ENCODE measurements around the gene EEFSEC. TPM values are rescaled to one million over a fixed set of nuclear protein-coding genes. Genes with fewer than 3 reads are reported as not detected.

EEFSEC gene
- total and polyA plus RNA-seq, 2 experiments from 2014 or later = 10.1 to 16.2 TPM

DNA sequence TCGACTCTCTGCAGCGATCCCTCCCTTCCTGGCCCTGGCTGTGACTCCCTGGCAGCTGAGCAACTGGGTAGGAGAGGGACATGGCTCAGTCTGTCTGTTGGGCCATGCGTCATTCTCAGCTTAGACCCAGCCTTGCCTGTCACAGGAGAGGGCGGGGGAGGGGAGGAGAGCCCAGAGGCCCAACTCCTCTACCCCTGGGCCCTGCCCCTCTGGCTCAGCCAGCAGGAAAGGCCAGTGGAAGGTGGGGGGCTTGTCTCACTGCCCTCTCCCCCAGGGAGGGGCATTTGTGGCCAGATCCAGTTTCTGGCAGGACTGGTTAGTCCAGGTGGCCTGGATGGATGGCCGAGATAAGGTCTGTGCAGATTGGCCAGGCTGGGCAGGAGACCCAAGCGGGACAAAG, 281.8 kb downstream of the EEFSEC start:
- TF ChIP-seq NANOG (IDR thresholded peaks at IDR 0.05; ENCODE audit: borderline replicate concordance) = no peak
- TF ChIP-seq ZNF114 (CRISPR knock-in tag; IDR thresholded peaks at IDR 0.05) = no peak
- no peak for TF ChIP-seq STAT1 (IDR thresholded peaks at IDR 0.05; ENCODE audit: unreplicated experiment)
- TF ChIP-seq, protein P1, sequence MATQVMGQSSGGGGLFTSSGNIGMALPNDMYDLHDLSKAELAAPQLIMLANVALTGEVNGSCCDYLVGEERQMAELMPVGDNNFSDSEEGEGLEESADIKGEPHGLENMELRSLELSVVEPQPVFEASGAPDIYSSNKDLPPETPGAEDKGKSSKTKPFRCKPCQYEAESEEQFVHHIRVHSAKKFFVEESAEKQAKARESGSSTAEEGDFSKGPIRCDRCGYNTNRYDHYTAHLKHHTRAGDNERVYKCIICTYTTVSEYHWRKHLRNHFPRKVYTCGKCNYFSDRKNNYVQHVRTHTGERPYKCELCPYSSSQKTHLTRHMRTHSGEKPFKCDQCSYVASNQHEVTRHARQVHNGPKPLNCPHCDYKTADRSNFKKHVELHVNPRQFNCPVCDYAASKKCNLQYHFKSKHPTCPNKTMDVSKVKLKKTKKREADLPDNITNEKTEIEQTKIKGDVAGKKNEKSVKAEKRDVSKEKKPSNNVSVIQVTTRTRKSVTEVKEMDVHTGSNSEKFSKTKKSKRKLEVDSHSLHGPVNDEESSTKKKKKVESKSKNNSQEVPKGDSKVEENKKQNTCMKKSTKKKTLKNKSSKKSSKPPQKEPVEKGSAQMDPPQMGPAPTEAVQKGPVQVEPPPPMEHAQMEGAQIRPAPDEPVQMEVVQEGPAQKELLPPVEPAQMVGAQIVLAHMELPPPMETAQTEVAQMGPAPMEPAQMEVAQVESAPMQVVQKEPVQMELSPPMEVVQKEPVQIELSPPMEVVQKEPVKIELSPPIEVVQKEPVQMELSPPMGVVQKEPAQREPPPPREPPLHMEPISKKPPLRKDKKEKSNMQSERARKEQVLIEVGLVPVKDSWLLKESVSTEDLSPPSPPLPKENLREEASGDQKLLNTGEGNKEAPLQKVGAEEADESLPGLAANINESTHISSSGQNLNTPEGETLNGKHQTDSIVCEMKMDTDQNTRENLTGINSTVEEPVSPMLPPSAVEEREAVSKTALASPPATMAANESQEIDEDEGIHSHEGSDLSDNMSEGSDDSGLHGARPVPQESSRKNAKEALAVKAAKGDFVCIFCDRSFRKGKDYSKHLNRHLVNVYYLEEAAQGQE (IDR thresholded peaks at IDR 0.05; ENCODE audit: unreplicated experiment) = no peak
- TF ChIP-seq, protein P2, sequence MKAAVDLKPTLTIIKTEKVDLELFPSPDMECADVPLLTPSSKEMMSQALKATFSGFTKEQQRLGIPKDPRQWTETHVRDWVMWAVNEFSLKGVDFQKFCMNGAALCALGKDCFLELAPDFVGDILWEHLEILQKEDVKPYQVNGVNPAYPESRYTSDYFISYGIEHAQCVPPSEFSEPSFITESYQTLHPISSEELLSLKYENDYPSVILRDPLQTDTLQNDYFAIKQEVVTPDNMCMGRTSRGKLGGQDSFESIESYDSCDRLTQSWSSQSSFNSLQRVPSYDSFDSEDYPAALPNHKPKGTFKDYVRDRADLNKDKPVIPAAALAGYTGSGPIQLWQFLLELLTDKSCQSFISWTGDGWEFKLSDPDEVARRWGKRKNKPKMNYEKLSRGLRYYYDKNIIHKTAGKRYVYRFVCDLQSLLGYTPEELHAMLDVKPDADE (IDR thresholded peaks at IDR 0.05) = no peak
- TF ChIP-seq ZNF331 (CRISPR knock-in tag; IDR thresholded peaks at IDR 0.05; ENCODE audit: low read depth) = no peak
- TF ChIP-seq CREB1 (CRISPR knock-in tag; IDR thresholded peaks at IDR 0.05; ENCODE audit: low read depth) = no peak
- no peak for TF ChIP-seq JUNB (IDR thresholded peaks at IDR 0.05; ENCODE audit: unreplicated experiment)
- Mint-ChIP-seq H3K36me3 (ENCODE audit: low read depth) (no peaks in the 10 kb centered on the region; the same call in 2 of the 3 replicates), H3K4me3 (no peak overlapping the region), H3K9me3 (no peaks in the 10 kb centered on the region), H3K4me1 (peaks cover 46% of the 10 kb centered on the region), H3K27me3 (ENCODE audit: insufficient read depth, low read depth, poor library complexity) (peaks cover 53% of the 10 kb centered on the region), H3K27ac (no peak overlapping the region)
- peak; percentile 40 for DNase-seq (ENCODE audit: low spot score)
- peak; percentile 2; the same call in 1 of the 3 replicates for ATAC-seq
- Histone ChIP-seq H4K20me1 (replicated peaks; ENCODE audit: insufficient read depth) (no peaks in the 10 kb centered on the region), H3K27me3 (ENCODE audit: insufficient read depth) (peaks cover 40% of the 10 kb centered on the region), H3K4me1 (ENCODE audit: insufficient read depth) (peaks cover 31% of the 10 kb centered on the region), H3K79me2 (replicated peaks; ENCODE audit: insufficient read depth) (no peaks in the 10 kb centered on the region), H3K4me3 (no peak overlapping the region), H2AFZ (no peak overlapping the region), H3K36me3 (ENCODE audit: insufficient read depth) (no peaks in the 10 kb centered on the region), H3F3A (replicated peaks; ENCODE audit: low read depth) (peaks cover 18% of the 10 kb centered on the region; the same call in 1 of the 2 replicates), H3K27ac (ENCODE audit: low read depth) (no peak overlapping the region), H3K9me2 (ENCODE audit: insufficient read depth) (no peaks in the 10 kb centered on the region), H3K4me2 (no peak overlapping the region; the same call in 1 of the 2 replicates)

DNA sequence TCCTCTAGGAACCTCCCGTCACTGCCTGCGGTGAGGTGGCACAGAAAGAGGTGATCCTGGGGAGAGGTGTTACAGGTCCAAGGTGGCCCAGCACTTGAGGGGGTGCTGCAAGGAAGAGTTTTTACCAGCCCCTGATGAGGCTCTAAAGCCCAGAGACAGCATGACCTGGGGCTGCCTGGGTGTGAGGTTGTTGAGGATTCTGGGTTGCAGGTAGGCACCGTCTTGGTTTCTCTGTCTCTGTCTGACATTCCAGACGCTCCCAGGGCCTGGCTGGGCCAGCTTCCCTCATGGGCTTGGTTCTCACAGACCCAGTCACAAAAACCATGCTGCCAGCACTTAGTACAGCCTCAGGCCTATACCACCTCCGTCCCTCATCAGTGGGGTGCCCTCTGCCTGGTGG, 282.3 kb downstream of the EEFSEC start:
- Histone ChIP-seq H3K27ac (ENCODE audit: low read depth) (no peak overlapping the region), H4K20me1 (replicated peaks; ENCODE audit: insufficient read depth) (no peaks in the 10 kb centered on the region), H3K36me3 (ENCODE audit: insufficient read depth) (no peaks in the 10 kb centered on the region), H2AFZ (no peak overlapping the region), H3F3A (replicated peaks; ENCODE audit: low read depth) (peaks cover 17% of the 10 kb centered on the region; the same call in 1 of the 2 replicates), H3K27me3 (ENCODE audit: insufficient read depth) (peaks cover 35% of the 10 kb centered on the region), H3K4me1 (ENCODE audit: insufficient read depth) (peaks cover 31% of the 10 kb centered on the region), H3K79me2 (replicated peaks; ENCODE audit: insufficient read depth) (no peaks in the 10 kb centered on the region), H3K4me3 (no peak overlapping the region), H3K9me2 (ENCODE audit: insufficient read depth) (no peaks in the 10 kb centered on the region), H3K4me2 (no peak overlapping the region)
- ATAC-seq (no peak), DNase-seq (ENCODE audit: low spot score) (no peak)
- no peaks in the 10 kb centered on the region for H3K9me3 Mint-ChIP-seq
- peaks cover 41% of the 10 kb centered on the region for H3K4me1 Mint-ChIP-seq
- H3K27me3 Mint-ChIP-seq (ENCODE audit: insufficient read depth, low read depth, poor library complexity) = peaks cover 48% of the 10 kb centered on the region
- no peak overlapping the region for H3K27ac Mint-ChIP-seq
- no peak overlapping the region for H3K4me3 Mint-ChIP-seq
- no peaks in the 10 kb centered on the region; the same call in 2 of the 3 replicates for H3K36me3 Mint-ChIP-seq (ENCODE audit: low read depth)
- TF ChIP-seq, protein P2 (IDR thresholded peaks at IDR 0.05) = no peak
- TF ChIP-seq STAT1 (IDR thresholded peaks at IDR 0.05; ENCODE audit: unreplicated experiment) = no peak
- TF ChIP-seq ZNF114 (CRISPR knock-in tag; IDR thresholded peaks at IDR 0.05) = no peak
- TF ChIP-seq EZH2 (IDR thresholded peaks at IDR 0.05; ENCODE audit: low read depth, unreplicated experiment) = no peak
- TF ChIP-seq, protein P3, sequence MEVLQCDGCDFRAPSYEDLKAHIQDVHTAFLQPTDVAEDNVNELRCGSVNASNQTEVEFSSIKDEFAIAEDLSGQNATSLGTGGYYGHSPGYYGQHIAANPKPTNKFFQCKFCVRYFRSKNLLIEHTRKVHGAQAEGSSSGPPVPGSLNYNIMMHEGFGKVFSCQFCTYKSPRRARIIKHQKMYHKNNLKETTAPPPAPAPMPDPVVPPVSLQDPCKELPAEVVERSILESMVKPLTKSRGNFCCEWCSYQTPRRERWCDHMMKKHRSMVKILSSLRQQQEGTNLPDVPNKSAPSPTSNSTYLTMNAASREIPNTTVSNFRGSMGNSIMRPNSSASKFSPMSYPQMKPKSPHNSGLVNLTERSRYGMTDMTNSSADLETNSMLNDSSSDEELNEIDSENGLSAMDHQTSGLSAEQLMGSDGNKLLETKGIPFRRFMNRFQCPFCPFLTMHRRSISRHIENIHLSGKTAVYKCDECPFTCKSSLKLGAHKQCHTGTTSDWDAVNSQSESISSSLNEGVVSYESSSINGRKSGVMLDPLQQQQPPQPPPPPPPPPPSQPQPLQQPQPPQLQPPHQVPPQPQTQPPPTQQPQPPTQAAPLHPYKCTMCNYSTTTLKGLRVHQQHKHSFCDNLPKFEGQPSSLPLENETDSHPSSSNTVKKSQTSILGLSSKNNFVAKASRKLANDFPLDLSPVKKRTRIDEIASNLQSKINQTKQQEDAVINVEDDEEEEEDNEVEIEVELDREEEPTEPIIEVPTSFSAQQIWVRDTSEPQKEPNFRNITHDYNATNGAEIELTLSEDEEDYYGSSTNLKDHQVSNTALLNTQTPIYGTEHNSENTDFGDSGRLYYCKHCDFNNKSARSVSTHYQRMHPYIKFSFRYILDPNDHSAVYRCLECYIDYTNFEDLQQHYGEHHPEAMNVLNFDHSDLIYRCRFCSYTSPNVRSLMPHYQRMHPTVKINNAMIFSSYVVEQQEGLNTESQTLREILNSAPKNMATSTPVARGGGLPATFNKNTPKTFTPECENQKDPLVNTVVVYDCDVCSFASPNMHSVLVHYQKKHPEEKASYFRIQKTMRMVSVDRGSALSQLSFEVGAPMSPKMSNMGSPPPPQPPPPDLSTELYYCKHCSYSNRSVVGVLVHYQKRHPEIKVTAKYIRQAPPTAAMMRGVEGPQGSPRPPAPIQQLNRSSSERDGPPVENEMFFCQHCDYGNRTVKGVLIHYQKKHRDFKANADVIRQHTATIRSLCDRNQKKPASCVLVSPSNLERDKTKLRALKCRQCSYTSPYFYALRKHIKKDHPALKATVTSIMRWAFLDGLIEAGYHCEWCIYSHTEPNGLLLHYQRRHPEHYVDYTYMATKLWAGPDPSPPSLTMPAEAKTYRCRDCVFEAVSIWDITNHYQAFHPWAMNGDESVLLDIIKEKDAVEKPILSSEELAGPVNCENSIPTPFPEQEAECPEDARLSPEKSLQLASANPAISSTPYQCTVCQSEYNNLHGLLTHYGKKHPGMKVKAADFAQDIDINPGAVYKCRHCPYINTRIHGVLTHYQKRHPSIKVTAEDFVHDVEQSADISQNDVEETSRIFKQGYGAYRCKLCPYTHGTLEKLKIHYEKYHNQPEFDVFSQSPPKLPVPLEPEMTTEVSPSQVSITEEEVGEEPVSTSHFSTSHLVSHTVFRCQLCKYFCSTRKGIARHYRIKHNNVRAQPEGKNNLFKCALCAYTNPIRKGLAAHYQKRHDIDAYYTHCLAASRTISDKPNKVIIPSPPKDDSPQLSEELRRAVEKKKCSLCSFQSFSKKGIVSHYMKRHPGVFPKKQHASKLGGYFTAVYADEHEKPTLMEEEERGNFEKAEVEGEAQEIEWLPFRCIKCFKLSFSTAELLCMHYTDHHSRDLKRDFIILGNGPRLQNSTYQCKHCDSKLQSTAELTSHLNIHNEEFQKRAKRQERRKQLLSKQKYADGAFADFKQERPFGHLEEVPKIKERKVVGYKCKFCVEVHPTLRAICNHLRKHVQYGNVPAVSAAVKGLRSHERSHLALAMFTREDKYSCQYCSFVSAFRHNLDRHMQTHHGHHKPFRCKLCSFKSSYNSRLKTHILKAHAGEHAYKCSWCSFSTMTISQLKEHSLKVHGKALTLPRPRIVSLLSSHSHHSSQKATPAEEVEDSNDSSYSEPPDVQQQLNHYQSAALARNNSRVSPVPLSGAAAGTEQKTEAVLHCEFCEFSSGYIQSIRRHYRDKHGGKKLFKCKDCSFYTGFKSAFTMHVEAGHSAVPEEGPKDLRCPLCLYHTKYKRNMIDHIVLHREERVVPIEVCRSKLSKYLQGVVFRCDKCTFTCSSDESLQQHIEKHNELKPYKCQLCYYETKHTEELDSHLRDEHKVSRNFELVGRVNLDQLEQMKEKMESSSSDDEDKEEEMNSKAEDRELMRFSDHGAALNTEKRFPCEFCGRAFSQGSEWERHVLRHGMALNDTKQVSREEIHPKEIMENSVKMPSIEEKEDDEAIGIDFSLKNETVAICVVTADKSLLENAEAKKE (CRISPR knock-in tag; IDR thresholded peaks at IDR 0.05) = no peak
